Measurements from ENCODE around the gene LILRA2.

Gene LILRA2

DNA sequence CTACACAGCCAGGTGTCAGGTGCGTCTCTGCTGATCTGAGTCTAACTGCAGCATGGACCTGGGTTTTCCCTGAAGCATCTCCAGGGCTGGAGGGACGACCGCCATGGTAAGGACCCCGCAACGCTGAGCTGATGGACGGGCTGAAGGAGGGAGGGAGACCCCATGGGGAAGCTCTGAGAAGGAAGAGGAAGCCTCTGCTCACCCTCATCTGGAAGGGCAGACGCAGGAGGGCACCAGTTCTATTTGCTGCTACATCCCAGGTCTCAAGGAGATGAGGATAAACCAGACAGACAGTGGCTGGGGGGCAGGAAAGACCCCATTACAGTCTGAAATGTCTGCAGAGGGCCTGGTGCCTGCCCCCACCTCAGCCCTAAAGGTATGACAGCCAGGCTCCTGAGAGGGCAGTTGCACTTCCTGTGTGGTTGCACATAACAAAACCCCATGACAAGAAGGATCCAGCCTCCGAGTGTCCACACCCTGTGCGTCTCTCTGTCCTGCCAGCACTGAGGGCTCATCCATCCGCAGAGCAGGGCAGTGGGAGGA is at the start of gene LILRA2:
Gene LILRA2, plus strand, starts transcription at position 461 of the 543 bp plus-strand sequence. CDS start 89 bp downstream, outside the sequence.
- H3K4me1 Mint-ChIP-seq, result no peaks in the 10 kb centered on the region
- H3K9me3 Mint-ChIP-seq, result peaks cover 89% of the 10 kb centered on the region
- no peak for DNase-seq
- TF ChIP-seq, protein P1, sequence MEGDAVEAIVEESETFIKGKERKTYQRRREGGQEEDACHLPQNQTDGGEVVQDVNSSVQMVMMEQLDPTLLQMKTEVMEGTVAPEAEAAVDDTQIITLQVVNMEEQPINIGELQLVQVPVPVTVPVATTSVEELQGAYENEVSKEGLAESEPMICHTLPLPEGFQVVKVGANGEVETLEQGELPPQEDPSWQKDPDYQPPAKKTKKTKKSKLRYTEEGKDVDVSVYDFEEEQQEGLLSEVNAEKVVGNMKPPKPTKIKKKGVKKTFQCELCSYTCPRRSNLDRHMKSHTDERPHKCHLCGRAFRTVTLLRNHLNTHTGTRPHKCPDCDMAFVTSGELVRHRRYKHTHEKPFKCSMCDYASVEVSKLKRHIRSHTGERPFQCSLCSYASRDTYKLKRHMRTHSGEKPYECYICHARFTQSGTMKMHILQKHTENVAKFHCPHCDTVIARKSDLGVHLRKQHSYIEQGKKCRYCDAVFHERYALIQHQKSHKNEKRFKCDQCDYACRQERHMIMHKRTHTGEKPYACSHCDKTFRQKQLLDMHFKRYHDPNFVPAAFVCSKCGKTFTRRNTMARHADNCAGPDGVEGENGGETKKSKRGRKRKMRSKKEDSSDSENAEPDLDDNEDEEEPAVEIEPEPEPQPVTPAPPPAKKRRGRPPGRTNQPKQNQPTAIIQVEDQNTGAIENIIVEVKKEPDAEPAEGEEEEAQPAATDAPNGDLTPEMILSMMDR (IDR thresholded peaks at IDR 0.05), result no peak
- H3K4me3 Mint-ChIP-seq, result no peak within 1 kb of the TSS
- H3K27ac Mint-ChIP-seq, result no peak within 1 kb of the TSS
- H3K36me3 Mint-ChIP-seq (ENCODE audit: low read depth), result no peaks in the 10 kb centered on the region
- no peaks in the 10 kb centered on the region for H3K27me3 Mint-ChIP-seq (ENCODE audit: low read depth, poor library complexity)

DNA sequence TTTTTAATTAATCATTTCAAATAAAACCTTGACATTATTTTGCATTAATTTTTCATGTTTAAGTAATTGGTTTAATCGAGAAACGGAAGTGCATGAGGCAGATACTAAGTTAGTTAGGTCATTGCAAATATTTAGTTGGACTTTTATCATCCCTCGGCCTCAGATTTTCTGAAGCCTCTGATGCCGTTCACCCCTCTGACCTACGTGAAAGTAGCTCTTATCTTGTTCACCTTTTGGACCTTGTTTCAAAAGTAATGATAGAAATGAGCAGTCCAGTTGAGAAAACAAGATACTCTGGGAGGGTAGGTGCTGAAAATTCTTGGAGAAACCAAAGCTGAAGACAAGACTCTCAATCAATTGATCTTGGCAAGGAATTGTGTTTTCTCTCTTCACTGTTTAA is 48.0 kb upstream of the LILRA2 start:
- Mint-ChIP-seq H3K4me1 (no peaks in the 10 kb centered on the region), H3K27ac (no peak overlapping the region), H3K36me3 (ENCODE audit: low read depth) (no peaks in the 10 kb centered on the region), H3K4me3 (no peak overlapping the region), H3K27me3 (ENCODE audit: low read depth, poor library complexity) (peaks cover 7% of the 10 kb centered on the region), H3K9me3 (peaks cover 89% of the 10 kb centered on the region)
- DNase-seq, result no peak
- TF ChIP-seq, protein P1 (IDR thresholded peaks at IDR 0.05), result no peak

DNA sequence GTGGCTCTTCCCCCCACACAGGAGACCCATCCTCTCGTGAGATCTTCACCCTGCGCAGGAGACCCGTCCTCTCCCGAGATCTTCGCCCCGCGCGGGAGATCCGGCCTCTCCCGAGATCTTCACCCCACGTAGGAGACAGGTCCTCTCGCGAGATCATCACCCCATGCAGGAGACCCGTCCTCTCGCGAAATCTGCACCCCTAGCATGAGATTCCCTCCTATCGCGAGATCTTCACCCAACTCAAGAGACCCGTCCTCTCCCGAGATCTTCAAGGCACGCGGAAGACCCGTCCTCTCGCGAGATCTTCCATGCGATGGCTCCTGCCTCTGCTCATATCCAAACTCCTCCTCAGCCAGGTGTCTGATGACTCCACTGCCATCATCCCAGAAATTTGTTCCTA is 46.6 kb upstream of the LILRA2 start:
- no peak overlapping the region for H3K4me3 Mint-ChIP-seq
- no peaks in the 10 kb centered on the region for H3K36me3 Mint-ChIP-seq (ENCODE audit: low read depth)
- no peak for DNase-seq
- H3K4me1 Mint-ChIP-seq, result no peaks in the 10 kb centered on the region
- H3K27me3 Mint-ChIP-seq (ENCODE audit: low read depth, poor library complexity), result peaks cover 7% of the 10 kb centered on the region
- no peak overlapping the region for H3K27ac Mint-ChIP-seq
- peaks cover 87% of the 10 kb centered on the region for H3K9me3 Mint-ChIP-seq
- TF ChIP-seq, protein P1 (IDR thresholded peaks at IDR 0.05), result no peak

DNA sequence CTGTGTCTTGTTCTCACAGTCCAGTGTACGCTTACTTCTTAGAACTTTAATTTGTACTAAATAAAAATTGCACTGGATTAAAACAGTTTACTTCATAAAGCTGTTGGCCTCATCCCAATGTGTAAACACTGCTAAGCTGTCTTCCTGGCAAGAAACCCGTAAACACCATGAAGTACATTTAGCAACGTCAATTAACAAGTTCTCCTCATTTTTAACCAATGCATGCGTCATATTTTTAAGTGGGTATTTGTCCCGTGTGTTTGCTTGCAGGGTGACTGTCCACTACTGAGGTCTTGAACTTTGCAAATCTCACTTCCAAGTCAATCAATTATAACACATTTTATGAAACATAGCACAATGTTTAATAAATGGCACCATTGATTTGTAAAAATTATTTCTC is 42.7 kb upstream of the LILRA2 start:
- Mint-ChIP-seq H3K4me1 (no peaks in the 10 kb centered on the region), H3K9me3 (peaks cover 90% of the 10 kb centered on the region), H3K36me3 (ENCODE audit: low read depth) (no peaks in the 10 kb centered on the region), H3K27me3 (ENCODE audit: low read depth, poor library complexity) (peaks cover 11% of the 10 kb centered on the region), H3K27ac (no peak overlapping the region), H3K4me3 (no peak overlapping the region)
- DNase-seq, result no peak
- TF ChIP-seq, protein P1 (IDR thresholded peaks at IDR 0.05), result no peak

DNA sequence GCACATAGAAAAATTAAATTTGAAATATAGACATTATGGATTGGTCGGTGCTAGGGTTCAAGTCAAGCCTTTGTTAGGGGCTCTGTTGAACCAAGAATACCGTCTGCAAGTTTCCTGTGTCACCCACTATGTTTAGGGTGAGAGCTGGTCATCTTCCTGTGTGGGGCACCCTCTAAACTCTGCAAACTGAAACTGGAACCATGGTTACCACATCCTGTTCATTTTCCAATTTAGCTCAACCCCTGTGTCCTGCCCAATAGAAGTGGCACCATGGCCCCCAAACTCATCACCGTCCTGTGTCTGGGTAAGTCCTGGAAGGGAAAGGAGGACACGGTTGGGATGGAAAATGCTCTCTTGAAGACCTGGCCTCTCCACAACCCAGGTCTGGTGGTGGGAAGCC is 41.1 kb upstream of the LILRA2 start:
- Mint-ChIP-seq H3K4me3 (no peak overlapping the region), H3K27me3 (ENCODE audit: low read depth, poor library complexity) (peaks cover 5% of the 10 kb centered on the region), H3K36me3 (ENCODE audit: low read depth) (no peaks in the 10 kb centered on the region), H3K4me1 (no peaks in the 10 kb centered on the region), H3K27ac (no peak overlapping the region), H3K9me3 (peaks cover 90% of the 10 kb centered on the region)
- no peak for DNase-seq
- TF ChIP-seq, protein P1 (IDR thresholded peaks at IDR 0.05), result no peak

DNA sequence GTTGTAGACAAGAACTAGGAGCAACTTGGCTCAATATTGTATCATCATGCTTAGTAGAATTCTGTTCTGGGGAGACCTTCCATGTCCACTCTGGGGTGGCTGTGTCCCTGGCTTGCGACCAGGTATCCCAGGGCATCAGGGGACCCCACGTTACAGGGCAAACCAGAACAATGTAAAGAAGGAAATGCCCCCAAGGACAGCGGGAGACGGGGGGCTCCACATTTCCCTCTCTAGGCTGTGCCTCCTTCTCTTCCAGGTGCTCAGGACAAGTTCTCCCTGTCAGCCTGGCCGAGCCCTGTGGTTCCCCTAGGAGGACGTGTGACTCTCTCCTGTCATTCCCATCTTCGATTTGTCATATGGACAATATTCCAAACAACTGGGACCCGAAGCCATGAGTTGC is 40.1 kb upstream of the LILRA2 start:
- H3K4me3 Mint-ChIP-seq, result no peak overlapping the region
- peaks cover 88% of the 10 kb centered on the region for H3K9me3 Mint-ChIP-seq
- H3K27me3 Mint-ChIP-seq (ENCODE audit: low read depth, poor library complexity), result peaks cover 5% of the 10 kb centered on the region
- H3K4me1 Mint-ChIP-seq, result no peaks in the 10 kb centered on the region
- TF ChIP-seq, protein P1 (IDR thresholded peaks at IDR 0.05), result no peak
- H3K36me3 Mint-ChIP-seq (ENCODE audit: low read depth), result no peaks in the 10 kb centered on the region
- no peak overlapping the region for H3K27ac Mint-ChIP-seq
- no peak for DNase-seq

Measured in nephron progenitor cell (in vitro differentiated cells).